ENCODE data around the gene PPP2R2B. TPM values are rescaled to one million over a fixed set of nuclear protein-coding genes. Genes with fewer than 3 reads are reported as not detected.

PPP2R2B gene
- total RNA-seq, 1 experiment from 2014 or later = 20.3 TPM

DNA sequence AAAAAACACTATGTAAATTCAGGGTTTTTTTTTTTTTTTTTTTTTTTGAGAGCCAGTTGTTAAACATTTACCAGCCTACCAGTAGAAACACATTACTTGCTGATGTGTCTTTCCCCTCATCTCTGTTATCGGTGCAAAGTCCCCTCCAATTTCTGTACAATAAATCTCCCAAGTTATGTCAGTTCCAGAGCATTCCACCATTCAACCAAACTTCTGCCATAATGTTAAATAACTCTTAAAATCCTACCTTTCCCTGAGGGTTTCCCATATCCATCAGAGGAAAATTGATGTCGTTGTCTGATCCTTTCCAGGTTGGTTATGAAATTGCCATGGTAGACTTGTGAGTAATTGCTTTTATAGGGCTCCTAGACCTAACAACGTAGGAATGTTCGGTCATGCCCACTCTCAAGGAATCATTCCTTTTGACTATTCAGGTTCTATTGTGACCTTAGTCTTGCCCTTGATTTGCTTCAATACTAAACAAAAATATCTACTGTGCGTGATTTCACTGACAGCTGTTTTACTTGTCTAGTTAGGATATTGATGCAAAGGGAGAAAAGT, 5.6 kb upstream of the PPP2R2B start:
- DNase-seq (ENCODE audit: low spot score) (no peak), ATAC-seq (no peak)
- Mint-ChIP-seq H3K4me3 (no peak overlapping the region), H3K27me3 (ENCODE audit: low read depth) (peaks cover 17% of the 10 kb centered on the region), H3K36me3 (no peaks in the 10 kb centered on the region), H3K4me1 (peaks cover 21% of the 10 kb centered on the region), H3K27ac (no peak overlapping the region), H3K9me3 (no peaks in the 10 kb centered on the region)
- POLR2A ChIA-PET = no interaction called here
- CTCF ChIA-PET = no interaction called here
- TF ChIP-seq, protein P1, sequence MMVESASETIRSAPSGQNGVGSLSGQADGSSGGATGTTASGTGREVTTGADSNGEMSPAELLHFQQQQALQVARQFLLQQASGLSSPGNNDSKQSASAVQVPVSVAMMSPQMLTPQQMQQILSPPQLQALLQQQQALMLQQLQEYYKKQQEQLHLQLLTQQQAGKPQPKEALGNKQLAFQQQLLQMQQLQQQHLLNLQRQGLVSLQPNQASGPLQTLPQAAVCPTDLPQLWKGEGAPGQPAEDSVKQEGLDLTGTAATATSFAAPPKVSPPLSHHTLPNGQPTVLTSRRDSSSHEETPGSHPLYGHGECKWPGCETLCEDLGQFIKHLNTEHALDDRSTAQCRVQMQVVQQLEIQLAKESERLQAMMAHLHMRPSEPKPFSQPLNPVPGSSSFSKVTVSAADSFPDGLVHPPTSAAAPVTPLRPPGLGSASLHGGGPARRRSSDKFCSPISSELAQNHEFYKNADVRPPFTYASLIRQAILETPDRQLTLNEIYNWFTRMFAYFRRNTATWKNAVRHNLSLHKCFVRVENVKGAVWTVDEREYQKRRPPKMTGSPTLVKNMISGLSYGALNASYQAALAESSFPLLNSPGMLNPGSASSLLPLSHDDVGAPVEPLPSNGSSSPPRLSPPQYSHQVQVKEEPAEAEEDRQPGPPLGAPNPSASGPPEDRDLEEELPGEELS (CRISPR knock-in tag; IDR thresholded peaks at IDR 0.05) = no peak
- TF ChIP-seq ZNF138 (CRISPR knock-in tag; conservative IDR thresholded peaks at IDR 0.05) (no peak), TEAD4 (CRISPR knock-in tag; IDR thresholded peaks at IDR 0.05) (no peak), SMAD3 (CRISPR knock-in tag; IDR thresholded peaks at IDR 0.05; ENCODE audit: borderline replicate concordance) (no peak), RELA (CRISPR knock-in tag; IDR thresholded peaks at IDR 0.05; ENCODE audit: borderline replicate concordance) (no peak), ZNF396 (CRISPR knock-in tag; IDR thresholded peaks at IDR 0.05; ENCODE audit: borderline replicate concordance) (no peak), FOXP1 (CRISPR knock-in tag; IDR thresholded peaks at IDR 0.05; ENCODE audit: borderline replicate concordance) (no peak), MYBL2 (CRISPR knock-in tag; IDR thresholded peaks at IDR 0.05) (no peak), NR3C1 (CRISPR knock-in tag; conservative IDR thresholded peaks at IDR 0.05; ENCODE audit: low read depth) (no peak), ZNF232 (CRISPR knock-in tag; IDR thresholded peaks at IDR 0.05) (no peak)
- TF ChIP-seq, protein P2, sequence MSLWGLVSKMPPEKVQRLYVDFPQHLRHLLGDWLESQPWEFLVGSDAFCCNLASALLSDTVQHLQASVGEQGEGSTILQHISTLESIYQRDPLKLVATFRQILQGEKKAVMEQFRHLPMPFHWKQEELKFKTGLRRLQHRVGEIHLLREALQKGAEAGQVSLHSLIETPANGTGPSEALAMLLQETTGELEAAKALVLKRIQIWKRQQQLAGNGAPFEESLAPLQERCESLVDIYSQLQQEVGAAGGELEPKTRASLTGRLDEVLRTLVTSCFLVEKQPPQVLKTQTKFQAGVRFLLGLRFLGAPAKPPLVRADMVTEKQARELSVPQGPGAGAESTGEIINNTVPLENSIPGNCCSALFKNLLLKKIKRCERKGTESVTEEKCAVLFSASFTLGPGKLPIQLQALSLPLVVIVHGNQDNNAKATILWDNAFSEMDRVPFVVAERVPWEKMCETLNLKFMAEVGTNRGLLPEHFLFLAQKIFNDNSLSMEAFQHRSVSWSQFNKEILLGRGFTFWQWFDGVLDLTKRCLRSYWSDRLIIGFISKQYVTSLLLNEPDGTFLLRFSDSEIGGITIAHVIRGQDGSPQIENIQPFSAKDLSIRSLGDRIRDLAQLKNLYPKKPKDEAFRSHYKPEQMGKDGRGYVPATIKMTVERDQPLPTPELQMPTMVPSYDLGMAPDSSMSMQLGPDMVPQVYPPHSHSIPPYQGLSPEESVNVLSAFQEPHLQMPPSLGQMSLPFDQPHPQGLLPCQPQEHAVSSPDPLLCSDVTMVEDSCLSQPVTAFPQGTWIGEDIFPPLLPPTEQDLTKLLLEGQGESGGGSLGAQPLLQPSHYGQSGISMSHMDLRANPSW (CRISPR knock-in tag; conservative IDR thresholded peaks at IDR 0.05; ENCODE audit: low read depth) = no peak
- TF ChIP-seq, protein P3, sequence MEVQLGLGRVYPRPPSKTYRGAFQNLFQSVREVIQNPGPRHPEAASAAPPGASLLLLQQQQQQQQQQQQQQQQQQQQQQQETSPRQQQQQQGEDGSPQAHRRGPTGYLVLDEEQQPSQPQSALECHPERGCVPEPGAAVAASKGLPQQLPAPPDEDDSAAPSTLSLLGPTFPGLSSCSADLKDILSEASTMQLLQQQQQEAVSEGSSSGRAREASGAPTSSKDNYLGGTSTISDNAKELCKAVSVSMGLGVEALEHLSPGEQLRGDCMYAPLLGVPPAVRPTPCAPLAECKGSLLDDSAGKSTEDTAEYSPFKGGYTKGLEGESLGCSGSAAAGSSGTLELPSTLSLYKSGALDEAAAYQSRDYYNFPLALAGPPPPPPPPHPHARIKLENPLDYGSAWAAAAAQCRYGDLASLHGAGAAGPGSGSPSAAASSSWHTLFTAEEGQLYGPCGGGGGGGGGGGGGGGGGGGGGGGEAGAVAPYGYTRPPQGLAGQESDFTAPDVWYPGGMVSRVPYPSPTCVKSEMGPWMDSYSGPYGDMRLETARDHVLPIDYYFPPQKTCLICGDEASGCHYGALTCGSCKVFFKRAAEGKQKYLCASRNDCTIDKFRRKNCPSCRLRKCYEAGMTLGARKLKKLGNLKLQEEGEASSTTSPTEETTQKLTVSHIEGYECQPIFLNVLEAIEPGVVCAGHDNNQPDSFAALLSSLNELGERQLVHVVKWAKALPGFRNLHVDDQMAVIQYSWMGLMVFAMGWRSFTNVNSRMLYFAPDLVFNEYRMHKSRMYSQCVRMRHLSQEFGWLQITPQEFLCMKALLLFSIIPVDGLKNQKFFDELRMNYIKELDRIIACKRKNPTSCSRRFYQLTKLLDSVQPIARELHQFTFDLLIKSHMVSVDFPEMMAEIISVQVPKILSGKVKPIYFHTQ (CRISPR knock-in tag; IDR thresholded peaks at IDR 0.05) = no peak
- TF ChIP-seq, protein P4, sequence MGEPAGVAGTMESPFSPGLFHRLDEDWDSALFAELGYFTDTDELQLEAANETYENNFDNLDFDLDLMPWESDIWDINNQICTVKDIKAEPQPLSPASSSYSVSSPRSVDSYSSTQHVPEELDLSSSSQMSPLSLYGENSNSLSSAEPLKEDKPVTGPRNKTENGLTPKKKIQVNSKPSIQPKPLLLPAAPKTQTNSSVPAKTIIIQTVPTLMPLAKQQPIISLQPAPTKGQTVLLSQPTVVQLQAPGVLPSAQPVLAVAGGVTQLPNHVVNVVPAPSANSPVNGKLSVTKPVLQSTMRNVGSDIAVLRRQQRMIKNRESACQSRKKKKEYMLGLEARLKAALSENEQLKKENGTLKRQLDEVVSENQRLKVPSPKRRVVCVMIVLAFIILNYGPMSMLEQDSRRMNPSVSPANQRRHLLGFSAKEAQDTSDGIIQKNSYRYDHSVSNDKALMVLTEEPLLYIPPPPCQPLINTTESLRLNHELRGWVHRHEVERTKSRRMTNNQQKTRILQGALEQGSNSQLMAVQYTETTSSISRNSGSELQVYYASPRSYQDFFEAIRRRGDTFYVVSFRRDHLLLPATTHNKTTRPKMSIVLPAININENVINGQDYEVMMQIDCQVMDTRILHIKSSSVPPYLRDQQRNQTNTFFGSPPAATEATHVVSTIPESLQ (CRISPR knock-in tag; IDR thresholded peaks at IDR 0.05) = no peak
- TF ChIP-seq, protein P5, sequence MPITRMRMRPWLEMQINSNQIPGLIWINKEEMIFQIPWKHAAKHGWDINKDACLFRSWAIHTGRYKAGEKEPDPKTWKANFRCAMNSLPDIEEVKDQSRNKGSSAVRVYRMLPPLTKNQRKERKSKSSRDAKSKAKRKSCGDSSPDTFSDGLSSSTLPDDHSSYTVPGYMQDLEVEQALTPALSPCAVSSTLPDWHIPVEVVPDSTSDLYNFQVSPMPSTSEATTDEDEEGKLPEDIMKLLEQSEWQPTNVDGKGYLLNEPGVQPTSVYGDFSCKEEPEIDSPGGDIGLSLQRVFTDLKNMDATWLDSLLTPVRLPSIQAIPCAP (CRISPR knock-in tag; IDR thresholded peaks at IDR 0.05) = no peak
- TF ChIP-seq, protein P6, sequence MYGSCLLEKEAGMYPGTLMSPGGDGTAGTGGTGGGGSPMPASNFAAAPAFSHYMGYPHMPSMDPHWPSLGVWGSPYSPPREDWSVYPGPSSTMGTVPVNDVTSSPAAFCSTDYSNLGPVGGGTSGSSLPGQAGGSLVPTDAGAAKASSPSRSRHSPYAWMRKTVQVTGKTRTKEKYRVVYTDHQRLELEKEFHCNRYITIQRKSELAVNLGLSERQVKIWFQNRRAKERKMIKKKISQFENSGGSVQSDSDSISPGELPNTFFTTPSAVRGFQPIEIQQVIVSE (CRISPR knock-in tag; IDR thresholded peaks at IDR 0.05; ENCODE audit: borderline replicate concordance) = no peak
- TF ChIP-seq, protein P7, sequence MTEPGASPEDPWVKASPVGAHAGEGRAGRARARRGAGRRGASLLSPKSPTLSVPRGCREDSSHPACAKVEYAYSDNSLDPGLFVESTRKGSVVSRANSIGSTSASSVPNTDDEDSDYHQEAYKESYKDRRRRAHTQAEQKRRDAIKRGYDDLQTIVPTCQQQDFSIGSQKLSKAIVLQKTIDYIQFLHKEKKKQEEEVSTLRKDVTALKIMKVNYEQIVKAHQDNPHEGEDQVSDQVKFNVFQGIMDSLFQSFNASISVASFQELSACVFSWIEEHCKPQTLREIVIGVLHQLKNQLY (CRISPR knock-in tag; IDR thresholded peaks at IDR 0.05) = no peak
- TF ChIP-seq, protein P8, sequence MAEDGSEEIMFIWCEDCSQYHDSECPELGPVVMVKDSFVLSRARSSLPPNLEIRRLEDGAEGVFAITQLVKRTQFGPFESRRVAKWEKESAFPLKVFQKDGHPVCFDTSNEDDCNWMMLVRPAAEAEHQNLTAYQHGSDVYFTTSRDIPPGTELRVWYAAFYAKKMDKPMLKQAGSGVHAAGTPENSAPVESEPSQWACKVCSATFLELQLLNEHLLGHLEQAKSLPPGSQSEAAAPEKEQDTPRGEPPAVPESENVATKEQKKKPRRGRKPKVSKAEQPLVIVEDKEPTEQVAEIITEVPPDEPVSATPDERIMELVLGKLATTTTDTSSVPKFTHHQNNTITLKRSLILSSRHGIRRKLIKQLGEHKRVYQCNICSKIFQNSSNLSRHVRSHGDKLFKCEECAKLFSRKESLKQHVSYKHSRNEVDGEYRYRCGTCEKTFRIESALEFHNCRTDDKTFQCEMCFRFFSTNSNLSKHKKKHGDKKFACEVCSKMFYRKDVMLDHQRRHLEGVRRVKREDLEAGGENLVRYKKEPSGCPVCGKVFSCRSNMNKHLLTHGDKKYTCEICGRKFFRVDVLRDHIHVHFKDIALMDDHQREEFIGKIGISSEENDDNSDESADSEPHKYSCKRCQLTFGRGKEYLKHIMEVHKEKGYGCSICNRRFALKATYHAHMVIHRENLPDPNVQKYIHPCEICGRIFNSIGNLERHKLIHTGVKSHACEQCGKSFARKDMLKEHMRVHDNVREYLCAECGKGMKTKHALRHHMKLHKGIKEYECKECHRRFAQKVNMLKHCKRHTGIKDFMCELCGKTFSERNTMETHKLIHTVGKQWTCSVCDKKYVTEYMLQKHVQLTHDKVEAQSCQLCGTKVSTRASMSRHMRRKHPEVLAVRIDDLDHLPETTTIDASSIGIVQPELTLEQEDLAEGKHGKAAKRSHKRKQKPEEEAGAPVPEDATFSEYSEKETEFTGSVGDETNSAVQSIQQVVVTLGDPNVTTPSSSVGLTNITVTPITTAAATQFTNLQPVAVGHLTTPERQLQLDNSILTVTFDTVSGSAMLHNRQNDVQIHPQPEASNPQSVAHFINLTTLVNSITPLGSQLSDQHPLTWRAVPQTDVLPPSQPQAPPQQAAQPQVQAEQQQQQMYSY (CRISPR knock-in tag; IDR thresholded peaks at IDR 0.05) = no peak
- TF ChIP-seq, protein P9, sequence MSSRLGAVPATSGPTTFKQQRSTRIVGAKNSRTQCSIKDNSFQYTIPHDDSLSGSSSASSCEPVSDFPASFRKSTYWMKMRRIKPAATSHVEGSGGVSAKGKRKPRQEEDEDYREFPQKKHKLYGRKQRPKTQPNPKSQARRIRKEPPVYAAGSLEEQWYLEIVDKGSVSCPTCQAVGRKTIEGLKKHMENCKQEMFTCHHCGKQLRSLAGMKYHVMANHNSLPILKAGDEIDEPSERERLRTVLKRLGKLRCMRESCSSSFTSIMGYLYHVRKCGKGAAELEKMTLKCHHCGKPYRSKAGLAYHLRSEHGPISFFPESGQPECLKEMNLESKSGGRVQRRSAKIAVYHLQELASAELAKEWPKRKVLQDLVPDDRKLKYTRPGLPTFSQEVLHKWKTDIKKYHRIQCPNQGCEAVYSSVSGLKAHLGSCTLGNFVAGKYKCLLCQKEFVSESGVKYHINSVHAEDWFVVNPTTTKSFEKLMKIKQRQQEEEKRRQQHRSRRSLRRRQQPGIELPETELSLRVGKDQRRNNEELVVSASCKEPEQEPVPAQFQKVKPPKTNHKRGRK (CRISPR knock-in tag; IDR thresholded peaks at IDR 0.05; ENCODE audit: borderline replicate concordance) = no peak
